Hepatocyte (in vitro differentiated cells): ENCODE results near the gene NMNAT3. TPM values are rescaled to one million over a fixed set of nuclear protein-coding genes. Genes with fewer than 3 reads are reported as not detected.

Experiments used
- DNase-seq: peaks from one replicate; pipeline ENCODE4 v3.0.0-alpha.2; 2016; ENCODE audit warnings: low spot score
- H2AFZ ChIP-seq: fragments of 200-600 bp; sonication (generic); 2 replicates; pipeline ENCODE4 v1.6.0; 2016; ENCODE audit warnings: antibody characterized with exemption, mild to moderate bottlenecking
- H3K27ac ChIP-seq: fragments of 200-600 bp; sonication (generic); 2 replicates; pipeline ENCODE4 v1.5.1; 2016; ENCODE audit warnings: mild to moderate bottlenecking
- H3K27me3 ChIP-seq: fragments of 200-600 bp; sonication (generic); 2 replicates; pipeline ENCODE4 v1.6.1; 2016
- H3K36me3 ChIP-seq: fragments of 200-600 bp; sonication (generic); replicated peaks from 2 replicates; pipeline ENCODE4 v1.5.1; 2016; ENCODE audit warnings: low read depth; ENCODE audit not compliant: insufficient read depth
- H3K4me1 ChIP-seq: fragments of 200-600 bp; sonication (generic); 2 replicates; pipeline ENCODE4 v1.5.1; 2016; ENCODE audit warnings: mild to moderate bottlenecking, moderate library complexity; ENCODE audit not compliant: insufficient read depth
- H3K4me2 ChIP-seq: fragments of 200-600 bp; sonication (generic); 2 replicates; pipeline ENCODE4 v1.6.0; 2016
- H3K4me3 ChIP-seq: fragments of 200-600 bp; sonication (generic); 2 replicates; pipeline ENCODE4 v1.5.1; 2016; ENCODE audit warnings: mild to moderate bottlenecking
- H3K79me2 ChIP-seq: fragments of 200-600 bp; sonication (generic); 2 replicates; pipeline ENCODE4 v1.6.0; 2017; ENCODE audit warnings: mild to moderate bottlenecking
- H3K9me2 ChIP-seq: fragments of 200-600 bp; sonication (generic); replicated peaks from 2 replicates; pipeline ENCODE4 v1.6.0; 2017; ENCODE audit warnings: mild to moderate bottlenecking; ENCODE audit not compliant: insufficient read depth
- H3K9me3 ChIP-seq: fragments of 200-600 bp; sonication (generic); 2 replicates; pipeline ENCODE4 v1.5.1; 2016; ENCODE audit warnings: low read depth, mild to moderate bottlenecking
- H4K20me1 ChIP-seq: fragments of 200-600 bp; sonication (generic); 2 replicates; pipeline ENCODE4 v1.6.0; 2016; ENCODE audit warnings: mild to moderate bottlenecking; ENCODE audit not compliant: insufficient read depth, poor library complexity, severe bottlenecking
- EZH2 ChIP-seq: fragments of 200-600 bp; sonication (generic); IDR thresholded peaks from 2 replicates; pipeline ENCODE4 v1.6.1; 2016; ENCODE audit warnings: antibody characterized with exemption, mild to moderate bottlenecking, borderline replicate concordance
- EZH2phosphoT487 ChIP-seq: fragments of 200-600 bp; sonication (generic); IDR thresholded peaks from one replicate; pipeline ENCODE4 v1.6.1; 2018; ENCODE audit warnings: antibody characterized with exemption, mild to moderate bottlenecking, low read depth, moderate library complexity; ENCODE audit not compliant: unreplicated experiment, severe bottlenecking
- WGBS: methylation state at CpG from one replicate; pipeline ENCODE4 v1.1.6; 2016; ENCODE audit warnings: low lambda C conversion rate; ENCODE audit errors: missing lambda C conversion rate; 5-methylcytosine and 5-hydroxymethylcytosine counted together
- polyA plus RNA-seq: library from polyadenylated mRNA; unstranded; fragments of >200 nt; fragmentation: Nextera tagmentation; extraction: Ambion mirVana; gene quantifications from 2 replicates; pipeline ENCODE4 v1.2.1, GENCODE V29; 2016
- small RNA-seq: library from RNA; depleted of rRNA; stranded (forward); fragments of <200 nt; gene quantifications from one replicate; pipeline ENCODE3, GENCODE V24; 2014
- total RNA-seq: library from RNA; depleted of rRNA; stranded (reverse); fragments of >200 nt; gene quantifications from 2 replicates; pipeline ENCODE4 v1.2.3, GENCODE V29; 2014
- TF ChIP-seq, protein P1 (sequence below): fragments of 200-600 bp; sonication (generic); IDR thresholded peaks from 2 replicates; pipeline ENCODE4 v1.5.1; 2016; ENCODE audit warnings: antibody characterized with exemption, mild to moderate bottlenecking; ENCODE audit not compliant: poor library complexity

Gene NMNAT3
- total and polyA plus RNA-seq, 2 experiments from 2014 or later = 4.7 to 8.3 TPM

DNA sequence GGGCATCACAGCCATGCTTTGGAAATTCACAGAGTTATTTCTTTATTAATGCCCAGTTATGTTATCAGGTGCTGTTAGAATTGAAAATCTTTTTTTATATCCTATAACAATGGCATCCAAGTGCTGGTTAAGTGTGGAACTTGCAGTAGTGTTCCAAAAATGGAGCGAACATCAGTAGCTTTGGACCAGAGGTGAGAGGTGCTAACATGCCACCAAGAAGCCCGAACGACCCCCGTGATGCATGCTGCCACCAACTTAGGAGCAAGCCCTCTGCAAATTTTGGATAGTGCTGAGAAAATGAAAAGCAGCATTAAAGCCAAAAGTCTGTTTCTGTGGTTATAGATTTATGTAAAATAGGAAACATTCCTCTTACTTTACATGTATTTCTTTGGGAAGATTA is 163.0 kb downstream of the NMNAT3 start:
- no peaks in the 10 kb centered on the region for H3K4me1 ChIP-seq
- H3K9me3 ChIP-seq = no peaks in the 10 kb centered on the region
- no peak overlapping the region for H3K27ac ChIP-seq
- DNase-seq = no peak
- no peaks in the 10 kb centered on the region for H3K36me3 ChIP-seq
- no peak overlapping the region for H3K4me2 ChIP-seq
- TF ChIP-seq, protein P1, sequence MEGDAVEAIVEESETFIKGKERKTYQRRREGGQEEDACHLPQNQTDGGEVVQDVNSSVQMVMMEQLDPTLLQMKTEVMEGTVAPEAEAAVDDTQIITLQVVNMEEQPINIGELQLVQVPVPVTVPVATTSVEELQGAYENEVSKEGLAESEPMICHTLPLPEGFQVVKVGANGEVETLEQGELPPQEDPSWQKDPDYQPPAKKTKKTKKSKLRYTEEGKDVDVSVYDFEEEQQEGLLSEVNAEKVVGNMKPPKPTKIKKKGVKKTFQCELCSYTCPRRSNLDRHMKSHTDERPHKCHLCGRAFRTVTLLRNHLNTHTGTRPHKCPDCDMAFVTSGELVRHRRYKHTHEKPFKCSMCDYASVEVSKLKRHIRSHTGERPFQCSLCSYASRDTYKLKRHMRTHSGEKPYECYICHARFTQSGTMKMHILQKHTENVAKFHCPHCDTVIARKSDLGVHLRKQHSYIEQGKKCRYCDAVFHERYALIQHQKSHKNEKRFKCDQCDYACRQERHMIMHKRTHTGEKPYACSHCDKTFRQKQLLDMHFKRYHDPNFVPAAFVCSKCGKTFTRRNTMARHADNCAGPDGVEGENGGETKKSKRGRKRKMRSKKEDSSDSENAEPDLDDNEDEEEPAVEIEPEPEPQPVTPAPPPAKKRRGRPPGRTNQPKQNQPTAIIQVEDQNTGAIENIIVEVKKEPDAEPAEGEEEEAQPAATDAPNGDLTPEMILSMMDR = no peak
- TF ChIP-seq EZH2phosphoT487 (no peak), EZH2 (no peak)
- H2AFZ ChIP-seq = no peak overlapping the region
- no peaks in the 10 kb centered on the region for H4K20me1 ChIP-seq
- H3K79me2 ChIP-seq = no peaks in the 10 kb centered on the region
- no peak overlapping the region for H3K4me3 ChIP-seq
- no peaks in the 10 kb centered on the region for H3K27me3 ChIP-seq
- 95% methylated on average over 4 of the region's 4 CpGs for WGBS
- no peaks in the 10 kb centered on the region for H3K9me2 ChIP-seq

Small RNA genes within 50 kb of the gene (small RNA-seq; reads per million reads assigned to genes)
- not detected for gene RN7SL724P

Other genes starting within 250 kb of the NMNAT3 start
- 285 and 295 TPM in 2 replicates for gene RBP2, start 201.5 kb downstream of the NMNAT3 start, total RNA-seq
- 80.9 and 123 TPM in 2 replicates for gene RBP2, start 201.5 kb downstream of the NMNAT3 start, polyA plus RNA-seq
- 35.1 and 42.0 TPM in 2 replicates for gene RBP1, start 138.2 kb downstream of the NMNAT3 start, total RNA-seq
- 151 and 179 TPM in 2 replicates for gene RBP1, start 138.2 kb downstream of the NMNAT3 start, polyA plus RNA-seq